Measurements from ENCODE around the gene DEPDC7. TPM values are rescaled to one million over a fixed set of nuclear protein-coding genes. Genes with fewer than 3 reads are reported as not detected.

DEPDC7 gene
- total and polyA plus RNA-seq, 2 experiments from 2014 or later, result 8.6 to 10.9 TPM

DNA sequence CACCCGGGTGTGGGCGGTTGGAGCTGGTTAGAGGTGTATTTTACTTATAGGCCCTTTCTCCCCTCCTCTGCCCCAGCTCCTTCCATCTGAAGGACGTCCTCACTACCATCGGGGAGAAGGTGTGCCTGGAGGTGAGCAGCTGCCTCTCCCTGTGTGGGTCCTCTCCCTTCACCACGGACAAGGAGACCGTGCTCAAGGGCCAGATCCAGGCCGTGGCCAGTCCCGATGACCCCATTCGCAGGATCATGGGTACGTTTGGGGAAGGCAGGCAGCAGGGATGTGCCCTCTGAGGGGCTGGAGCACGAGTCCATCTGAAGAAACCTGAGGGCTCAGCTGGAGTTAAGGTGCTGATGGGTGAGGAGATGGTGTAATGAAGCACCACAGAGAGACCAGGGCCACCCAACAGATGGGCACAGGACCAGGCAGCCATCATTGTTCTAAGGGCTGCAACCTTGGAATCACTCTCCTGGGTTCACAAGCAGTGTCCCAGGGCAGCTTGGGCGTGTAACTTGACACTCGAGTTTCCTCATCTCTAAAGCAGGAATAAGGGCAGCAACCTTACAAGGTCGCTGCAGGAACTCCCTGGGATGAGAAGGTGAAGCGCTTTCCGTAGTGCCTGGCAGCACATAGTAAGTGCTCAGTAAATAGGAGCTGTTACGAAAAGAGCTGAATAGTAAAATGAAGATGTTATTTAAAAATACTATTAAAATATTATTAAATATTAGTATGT is 53.1 kb downstream of the DEPDC7 start:
- Mint-ChIP-seq H3K4me1 (peaks cover 9% of the 10 kb centered on the region), H3K4me3 (no peak overlapping the region), H3K27me3 (ENCODE audit: insufficient read depth, low read depth, poor library complexity) (peaks cover 2% of the 10 kb centered on the region), H3K9me3 (no peaks in the 10 kb centered on the region), H3K36me3 (ENCODE audit: low read depth) (peaks cover 47% of the 10 kb centered on the region), H3K27ac (no peak overlapping the region)
- no peak overlapping the region for H2AFZ ChIP-seq
- no peaks in the 10 kb centered on the region for H3K27me3 ChIP-seq (ENCODE audit: insufficient read depth)
- TF ChIP-seq, protein P1, sequence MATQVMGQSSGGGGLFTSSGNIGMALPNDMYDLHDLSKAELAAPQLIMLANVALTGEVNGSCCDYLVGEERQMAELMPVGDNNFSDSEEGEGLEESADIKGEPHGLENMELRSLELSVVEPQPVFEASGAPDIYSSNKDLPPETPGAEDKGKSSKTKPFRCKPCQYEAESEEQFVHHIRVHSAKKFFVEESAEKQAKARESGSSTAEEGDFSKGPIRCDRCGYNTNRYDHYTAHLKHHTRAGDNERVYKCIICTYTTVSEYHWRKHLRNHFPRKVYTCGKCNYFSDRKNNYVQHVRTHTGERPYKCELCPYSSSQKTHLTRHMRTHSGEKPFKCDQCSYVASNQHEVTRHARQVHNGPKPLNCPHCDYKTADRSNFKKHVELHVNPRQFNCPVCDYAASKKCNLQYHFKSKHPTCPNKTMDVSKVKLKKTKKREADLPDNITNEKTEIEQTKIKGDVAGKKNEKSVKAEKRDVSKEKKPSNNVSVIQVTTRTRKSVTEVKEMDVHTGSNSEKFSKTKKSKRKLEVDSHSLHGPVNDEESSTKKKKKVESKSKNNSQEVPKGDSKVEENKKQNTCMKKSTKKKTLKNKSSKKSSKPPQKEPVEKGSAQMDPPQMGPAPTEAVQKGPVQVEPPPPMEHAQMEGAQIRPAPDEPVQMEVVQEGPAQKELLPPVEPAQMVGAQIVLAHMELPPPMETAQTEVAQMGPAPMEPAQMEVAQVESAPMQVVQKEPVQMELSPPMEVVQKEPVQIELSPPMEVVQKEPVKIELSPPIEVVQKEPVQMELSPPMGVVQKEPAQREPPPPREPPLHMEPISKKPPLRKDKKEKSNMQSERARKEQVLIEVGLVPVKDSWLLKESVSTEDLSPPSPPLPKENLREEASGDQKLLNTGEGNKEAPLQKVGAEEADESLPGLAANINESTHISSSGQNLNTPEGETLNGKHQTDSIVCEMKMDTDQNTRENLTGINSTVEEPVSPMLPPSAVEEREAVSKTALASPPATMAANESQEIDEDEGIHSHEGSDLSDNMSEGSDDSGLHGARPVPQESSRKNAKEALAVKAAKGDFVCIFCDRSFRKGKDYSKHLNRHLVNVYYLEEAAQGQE (IDR thresholded peaks at IDR 0.05; ENCODE audit: unreplicated experiment), result no peak
- TF ChIP-seq ZNF331 (CRISPR knock-in tag; IDR thresholded peaks at IDR 0.05; ENCODE audit: low read depth) (no peak), ZNF114 (CRISPR knock-in tag; IDR thresholded peaks at IDR 0.05) (no peak), JUNB (IDR thresholded peaks at IDR 0.05; ENCODE audit: unreplicated experiment) (no peak), POLR2AphosphoS5 (IDR thresholded peaks at IDR 0.05; ENCODE audit: low read depth) (no peak), EZH2 (IDR thresholded peaks at IDR 0.05; ENCODE audit: low read depth, unreplicated experiment) (no peak), NANOG (IDR thresholded peaks at IDR 0.05; ENCODE audit: borderline replicate concordance) (no peak), STAT1 (IDR thresholded peaks at IDR 0.05; ENCODE audit: unreplicated experiment) (no peak), CREB1 (CRISPR knock-in tag; IDR thresholded peaks at IDR 0.05; ENCODE audit: low read depth) (no peak)
- TF ChIP-seq, protein P2, sequence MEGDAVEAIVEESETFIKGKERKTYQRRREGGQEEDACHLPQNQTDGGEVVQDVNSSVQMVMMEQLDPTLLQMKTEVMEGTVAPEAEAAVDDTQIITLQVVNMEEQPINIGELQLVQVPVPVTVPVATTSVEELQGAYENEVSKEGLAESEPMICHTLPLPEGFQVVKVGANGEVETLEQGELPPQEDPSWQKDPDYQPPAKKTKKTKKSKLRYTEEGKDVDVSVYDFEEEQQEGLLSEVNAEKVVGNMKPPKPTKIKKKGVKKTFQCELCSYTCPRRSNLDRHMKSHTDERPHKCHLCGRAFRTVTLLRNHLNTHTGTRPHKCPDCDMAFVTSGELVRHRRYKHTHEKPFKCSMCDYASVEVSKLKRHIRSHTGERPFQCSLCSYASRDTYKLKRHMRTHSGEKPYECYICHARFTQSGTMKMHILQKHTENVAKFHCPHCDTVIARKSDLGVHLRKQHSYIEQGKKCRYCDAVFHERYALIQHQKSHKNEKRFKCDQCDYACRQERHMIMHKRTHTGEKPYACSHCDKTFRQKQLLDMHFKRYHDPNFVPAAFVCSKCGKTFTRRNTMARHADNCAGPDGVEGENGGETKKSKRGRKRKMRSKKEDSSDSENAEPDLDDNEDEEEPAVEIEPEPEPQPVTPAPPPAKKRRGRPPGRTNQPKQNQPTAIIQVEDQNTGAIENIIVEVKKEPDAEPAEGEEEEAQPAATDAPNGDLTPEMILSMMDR (conservative IDR thresholded peaks at IDR 0.05; ENCODE audit: low read depth in 2 of 2), result no peak
- H3F3A ChIP-seq (replicated peaks; ENCODE audit: low read depth), result 0 out of 2 replicates have a peak, but pooled peaks cover 2% of the 10 kb centered on the region
- peak; percentile 61 for DNase-seq (ENCODE audit: low spot score)
- no peak overlapping the region for H3K4me3 ChIP-seq
- ATAC-seq, result peak; percentile 28
- H4K20me1 ChIP-seq (replicated peaks; ENCODE audit: insufficient read depth), result peaks cover 7% of the 10 kb centered on the region; the same call in 1 of the 2 replicates
- H3K27ac ChIP-seq (ENCODE audit: low read depth), result 0 out of 2 replicates have a peak overlapping the region, but pooled peaks have one; percentile 50
- peaks cover 5% of the 10 kb centered on the region; the same call in 1 of the 2 replicates for H3K4me1 ChIP-seq (ENCODE audit: insufficient read depth)
- H3K36me3 ChIP-seq (ENCODE audit: insufficient read depth), result peaks cover 11% of the 10 kb centered on the region
- no peak overlapping the region for H3K4me2 ChIP-seq
- no peaks in the 10 kb centered on the region for H3K9me2 ChIP-seq (ENCODE audit: insufficient read depth)
- H3K79me2 ChIP-seq (replicated peaks; ENCODE audit: insufficient read depth), result no peaks in the 10 kb centered on the region
